ENCODE results near the gene EIF4EBP3. TPM values are rescaled to one million over a fixed set of nuclear protein-coding genes. Genes with fewer than 3 reads are reported as not detected.

EIF4EBP3 gene
- total RNA-seq, 1 donor from 2014 or later = 20.6 TPM

Small RNAs within 50 kb of the gene (microRNA-seq; reads per million reads assigned to microRNA genes)
- gene MIR6831 = not detected

Other genes with a start within 250 kb of the EIF4EBP3 start
- 71.7 TPM for gene PFDN1, start 244.6 kb upstream of the EIF4EBP3 start, total RNA-seq
- 73.9 TPM for gene HBEGF, start 201.1 kb upstream of the EIF4EBP3 start, total RNA-seq
- gene SLC4A9, start 187.5 kb upstream of the EIF4EBP3 start, total RNA-seq = 0.19 TPM
- 73.0 TPM for gene ANKHD1, start 145.8 kb upstream of the EIF4EBP3 start, total RNA-seq
- gene SRA1, start 9.8 kb downstream of the EIF4EBP3 start, total RNA-seq = 31.8 TPM
- gene APBB3, start 16.9 kb downstream of the EIF4EBP3 start, total RNA-seq = 18.4 TPM
- 81.8 TPM for gene SLC35A4, start 17.2 kb downstream of the EIF4EBP3 start, total RNA-seq
- gene CD14, start 85.5 kb downstream of the EIF4EBP3 start, total RNA-seq = 29.6 TPM
- 3.6 TPM for gene TMCO6, start 91.8 kb downstream of the EIF4EBP3 start, total RNA-seq
- gene NDUFA2, start 100.0 kb downstream of the EIF4EBP3 start, total RNA-seq = 101 TPM
- 81.9 TPM for gene IK, start 100.2 kb downstream of the EIF4EBP3 start, total RNA-seq
- 12.0 TPM for gene WDR55, start 117.2 kb downstream of the EIF4EBP3 start, total RNA-seq
- gene DND1, start 125.9 kb downstream of the EIF4EBP3 start, total RNA-seq = 0.48 TPM
- gene HARS1, start 143.7 kb downstream of the EIF4EBP3 start, total RNA-seq = 37.8 TPM
- 29.7 TPM for gene HARS2, start 143.8 kb downstream of the EIF4EBP3 start, total RNA-seq
- gene ZMAT2, start 152.8 kb downstream of the EIF4EBP3 start, total RNA-seq = 36.4 TPM
- gene PCDHA1, start 238.5 kb downstream of the EIF4EBP3 start, total RNA-seq = 0.08 TPM
- gene PCDHA2, start 247.2 kb downstream of the EIF4EBP3 start, total RNA-seq = not detected

Data from cardiac septum (tissue), 1 donor.